ENCODE measurements around the gene GAA. TPM values are rescaled to one million over a fixed set of nuclear protein-coding genes. Genes with fewer than 3 reads are reported as not detected.
"Not testable (repeated sequence)": the region's sequence is repeated elsewhere in the genome, so short reads cannot be mapped to it uniquely, and the experiment has no call there.

The GAA gene
- total and polyA plus RNA-seq, 2 of the 13 experiments (the other 11 are each of a cell fraction or from before 2014, with no cell fraction given), result 21.6 to 36.4 TPM

- H2AFZ ChIP-seq (ENCODE audit: low read length); CTCF ChIA-PET (ENCODE audit: low intra/inter-chr PET ratio, low total read pairs); intact Hi-C loops (cut with micrococcal nuclease; ENCODE audit: unreplicated experiment); H3K36me3 ChIP-seq (replicated peaks in 1 of 2; ENCODE audit: control insufficient read depth in 1 of 2, insufficient read depth in 2 of 2, low read length in 2 of 2); H3K4me2 ChIP-seq (ENCODE audit: low read depth, low read length); in situ Hi-C loops (cut with HindIII; ENCODE audit: extremely low pct_ligation_motif_present, low pct_unique_long_range_greater_than_20kb); BruUV-seq (replicated peaks); FAIRE-seq; ATAC-seq; H3K4me3 ChIP-seq (replicated peaks in 1 of 3; ENCODE audit: insufficient read depth in 1 of 3, low read depth in 2 of 3, low read length in 3 of 3); POLR2A ChIA-PET; H4K20me1 ChIP-seq (ENCODE audit: insufficient read depth, low read length); H3K79me2 ChIP-seq (ENCODE audit: insufficient read depth, low read length); H3K27ac ChIP-seq (ENCODE audit: extremely low read length, insufficient read depth, low read length); H3K9ac ChIP-seq (ENCODE audit: insufficient read depth, low read depth, low read length); DNase-seq (ENCODE audit: low spot score); TF ChIP-seq ATF7 (CRISPR knock-in tag; IDR thresholded peaks at IDR 0.05): not testable (repeated sequence)
- TF ChIP-seq TOPORS (CRISPR knock-in tag; IDR thresholded peaks at IDR 0.05) (0 out of 2 replicates have a peak, but pooled peaks have one; percentile 39), SETDB1 (CRISPR knock-in tag; IDR thresholded peaks at IDR 0.05; ENCODE audit: borderline replicate concordance) (peak; percentile 91; the same call in 1 of the 2 replicates), ATF7 (IDR thresholded peaks at IDR 0.05) (0 out of 2 replicates have a peak, but pooled peaks have one; percentile 11)
- peaks cover 17% of the 10 kb centered on the region; the same call in 1 of the 2 replicates for H3K9me3 ChIP-seq (ENCODE audit: low read length)
- H3K27me3 ChIP-seq (ENCODE audit: control insufficient read depth in 1 of 2, insufficient read depth in 2 of 2, low read length in 2 of 2), result peaks cover 2 to 24% of the 10 kb centered on the region in 2 experiments; a peak in 3 of 5 replicates
- WGBS (ENCODE audit: low lambda C conversion rate), result 0% methylated on average over 2 of the region's 2 CpGs
- H3K4me1 ChIP-seq (ENCODE audit: insufficient read depth, low read length), result 0 out of 2 replicates have a peak, but pooled peaks cover 12% of the 10 kb centered on the region
Observed at GRCh38 chr17:80155600-80155999, 54.2 kb downstream of the GAA start.

- Histone ChIP-seq H3K4me1 (ENCODE audit: insufficient read depth, low read length) (no peaks in the 10 kb centered on the region), H2AFZ (ENCODE audit: low read length) (no peak overlapping the region), H3K27me3 (ENCODE audit: control insufficient read depth in 1 of 2, insufficient read depth in 2 of 2, low read length in 2 of 2) (peaks cover 2 to 15% of the 10 kb centered on the region in 2 experiments; a peak in 3 of 5 replicates), H3K4me3 (replicated peaks in 1 of 3; ENCODE audit: insufficient read depth in 1 of 3, low read depth in 2 of 3, low read length in 3 of 3) (no peak overlapping the region), H3K79me2 (ENCODE audit: insufficient read depth, low read length) (no peaks in the 10 kb centered on the region), H3K9me3 (ENCODE audit: low read length) (peaks cover 17% of the 10 kb centered on the region; the same call in 1 of the 2 replicates), H3K4me2 (ENCODE audit: low read depth, low read length) (no peak overlapping the region), H4K20me1 (ENCODE audit: insufficient read depth, low read length) (no peaks in the 10 kb centered on the region), H3K27ac (ENCODE audit: extremely low read length, insufficient read depth, low read length) (no peak overlapping the region), H3K9ac (ENCODE audit: insufficient read depth, low read depth, low read length) (no peak overlapping the region), H3K36me3 (replicated peaks in 1 of 2; ENCODE audit: control insufficient read depth in 1 of 2, insufficient read depth in 2 of 2, low read length in 2 of 2) (no peaks in the 10 kb centered on the region)
- DNase-seq (ENCODE audit: low spot score), result no peak
- POLR2A ChIA-PET, result no interaction called here
- ATAC-seq, result no peak
- CTCF ChIA-PET (ENCODE audit: low intra/inter-chr PET ratio, low total read pairs), result no interaction called here
- intact Hi-C loops (cut with micrococcal nuclease; ENCODE audit: unreplicated experiment), result no loop called here
- 15% methylated on average over 2 of the region's 2 CpGs for WGBS (ENCODE audit: low lambda C conversion rate)
- BruUV-seq (replicated peaks), result no TSS peak
- no peak for TF ChIP-seq SKI (IDR thresholded peaks at IDR 0.05; ENCODE audit: partially characterized antibody)
- 0 out of 2 replicates have a peak, but pooled peaks have one; percentile 54 for TF ChIP-seq ZNF7 (CRISPR knock-in tag; IDR thresholded peaks at IDR 0.05)
- no peak for TF ChIP-seq ZNF326 (CRISPR knock-in tag; IDR thresholded peaks at IDR 0.05; ENCODE audit: borderline replicate concordance)
- TF ChIP-seq PITX1 (CRISPR knock-in tag; IDR thresholded peaks at IDR 0.05), result no peak
- FAIRE-seq, result no peak
- in situ Hi-C loops (cut with HindIII; ENCODE audit: extremely low pct_ligation_motif_present, low pct_unique_long_range_greater_than_20kb), result no loop called here
Observed at GRCh38 chr17:80158846-80159245, 57.5 kb downstream of the GAA start.

All from HepG2 (cell line).